Measurements from ENCODE around the gene DTNB.

DNA sequence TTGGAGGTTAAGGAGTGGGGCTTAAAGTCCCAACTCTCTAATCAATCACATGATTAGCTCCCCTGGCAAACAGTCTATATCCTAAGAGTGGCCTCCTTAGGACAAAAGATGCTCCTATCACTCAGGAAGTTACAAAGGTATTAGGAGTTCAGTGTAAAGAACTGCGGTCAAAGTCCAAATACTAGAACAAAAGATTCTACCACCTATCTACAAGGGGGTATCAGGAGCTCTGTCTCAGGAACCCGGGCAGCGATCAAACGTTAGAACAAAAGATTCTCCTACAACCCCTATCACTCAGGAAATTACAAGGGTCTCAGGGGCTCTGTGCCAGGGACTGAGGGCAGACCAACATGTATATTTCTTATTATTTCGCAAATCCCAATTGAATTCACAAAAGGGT, 58.0 kb downstream of the DTNB start:
- no peak for TF ChIP-seq CTCF (IDR thresholded peaks at IDR 0.05)
- no peak for TF ChIP-seq EZH2 (IDR thresholded peaks at IDR 0.05; ENCODE audit: borderline replicate concordance, insufficient read depth, low read depth, low read length, poor library complexity, severe bottlenecking)

Data from B cell (primary cell).